Hematopoietic multipotent progenitor cell treated with erythropoietin and hydrocortisone succinate and interleukin-3 and kit ligand, for 17 days (in vitro differentiated cells): ENCODE measurements around the gene ANO6.
"Not testable (repeated sequence)": the region's sequence is repeated elsewhere in the genome, so short reads cannot be mapped to it uniquely, and the experiment has no call there.

Experiments used
- DNase-seq: peaks from one replicate; pipeline ENCODE4 v3.0.0-alpha.2; 2015; ENCODE audit warnings: low spot score

The ANO6 gene

GRCh38 chr12:45236383-45236782 lies 20.5 kb downstream of the ANO6 start:
- DNase-seq, result not testable (repeated sequence)

- DNase-seq, result no peak
Measured at GRCh38 chr12:45242180-45242579, 26.3 kb downstream of the ANO6 start.

GRCh38 chr12:45243963-45244362 lies 28.1 kb downstream of the ANO6 start:
- DNase-seq, result no peak

GRCh38 chr12:45244561-45245343 lies 28.9 kb downstream of the ANO6 start:
- DNase-seq, result no peak

- no peak for DNase-seq
Measured at GRCh38 chr12:45246236-45246635, 30.3 kb downstream of the ANO6 start.

GRCh38 chr12:45247589-45247988 lies 31.7 kb downstream of the ANO6 start:
- DNase-seq, result no peak

- no peak for DNase-seq
Measured at GRCh38 chr12:45248095-45248494, 32.2 kb downstream of the ANO6 start.

- no peak for DNase-seq
Measured at GRCh38 chr12:45254254-45254653, 38.4 kb downstream of the ANO6 start.

- DNase-seq, result no peak
Measured at GRCh38 chr12:45256721-45257120, 40.8 kb downstream of the ANO6 start.

- DNase-seq, result no peak
Measured at GRCh38 chr12:45257185-45257930, 41.5 kb downstream of the ANO6 start.

- no peak for DNase-seq
Measured at GRCh38 chr12:45259675-45260074, 43.8 kb downstream of the ANO6 start.

- DNase-seq, result no peak
Measured at GRCh38 chr12:45260104-45260815, 44.4 kb downstream of the ANO6 start.

- no peak for DNase-seq
Measured at GRCh38 chr12:45260854-45261253, 45.0 kb downstream of the ANO6 start.

GRCh38 chr12:45262185-45262584 lies 46.3 kb downstream of the ANO6 start:
- not testable (repeated sequence) for DNase-seq

- DNase-seq, result no peak
Measured at GRCh38 chr12:45263587-45263986, 47.7 kb downstream of the ANO6 start.

- no peak for DNase-seq
Measured at GRCh38 chr12:45268672-45269411, 52.9 kb downstream of the ANO6 start.

- no peak for DNase-seq
Measured at GRCh38 chr12:45269412-45269751, 53.5 kb downstream of the ANO6 start.

GRCh38 chr12:45270951-45271350 lies 55.1 kb downstream of the ANO6 start:
- no peak for DNase-seq

- no peak for DNase-seq
Measured at GRCh38 chr12:45273717-45274271, 57.9 kb downstream of the ANO6 start.

- no peak for DNase-seq
Measured at GRCh38 chr12:45276154-45276755, 60.4 kb downstream of the ANO6 start.

- no peak for DNase-seq
Measured at GRCh38 chr12:45278447-45278846, 62.6 kb downstream of the ANO6 start.
